GM21360 (cell line): Measurements from ENCODE around the gene FOXP4.

ENCODE experiments used
- ATAC-seq: cut with Tn5 transposase; IDR thresholded peaks from one replicate; pipeline ENCODE4 v1.9.1; 2021; ENCODE audit warnings: mild to moderate bottlenecking, moderate library complexity; ENCODE audit not compliant: unreplicated experiment

FOXP4 gene, protein sequence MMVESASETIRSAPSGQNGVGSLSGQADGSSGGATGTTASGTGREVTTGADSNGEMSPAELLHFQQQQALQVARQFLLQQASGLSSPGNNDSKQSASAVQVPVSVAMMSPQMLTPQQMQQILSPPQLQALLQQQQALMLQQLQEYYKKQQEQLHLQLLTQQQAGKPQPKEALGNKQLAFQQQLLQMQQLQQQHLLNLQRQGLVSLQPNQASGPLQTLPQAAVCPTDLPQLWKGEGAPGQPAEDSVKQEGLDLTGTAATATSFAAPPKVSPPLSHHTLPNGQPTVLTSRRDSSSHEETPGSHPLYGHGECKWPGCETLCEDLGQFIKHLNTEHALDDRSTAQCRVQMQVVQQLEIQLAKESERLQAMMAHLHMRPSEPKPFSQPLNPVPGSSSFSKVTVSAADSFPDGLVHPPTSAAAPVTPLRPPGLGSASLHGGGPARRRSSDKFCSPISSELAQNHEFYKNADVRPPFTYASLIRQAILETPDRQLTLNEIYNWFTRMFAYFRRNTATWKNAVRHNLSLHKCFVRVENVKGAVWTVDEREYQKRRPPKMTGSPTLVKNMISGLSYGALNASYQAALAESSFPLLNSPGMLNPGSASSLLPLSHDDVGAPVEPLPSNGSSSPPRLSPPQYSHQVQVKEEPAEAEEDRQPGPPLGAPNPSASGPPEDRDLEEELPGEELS

DNA sequence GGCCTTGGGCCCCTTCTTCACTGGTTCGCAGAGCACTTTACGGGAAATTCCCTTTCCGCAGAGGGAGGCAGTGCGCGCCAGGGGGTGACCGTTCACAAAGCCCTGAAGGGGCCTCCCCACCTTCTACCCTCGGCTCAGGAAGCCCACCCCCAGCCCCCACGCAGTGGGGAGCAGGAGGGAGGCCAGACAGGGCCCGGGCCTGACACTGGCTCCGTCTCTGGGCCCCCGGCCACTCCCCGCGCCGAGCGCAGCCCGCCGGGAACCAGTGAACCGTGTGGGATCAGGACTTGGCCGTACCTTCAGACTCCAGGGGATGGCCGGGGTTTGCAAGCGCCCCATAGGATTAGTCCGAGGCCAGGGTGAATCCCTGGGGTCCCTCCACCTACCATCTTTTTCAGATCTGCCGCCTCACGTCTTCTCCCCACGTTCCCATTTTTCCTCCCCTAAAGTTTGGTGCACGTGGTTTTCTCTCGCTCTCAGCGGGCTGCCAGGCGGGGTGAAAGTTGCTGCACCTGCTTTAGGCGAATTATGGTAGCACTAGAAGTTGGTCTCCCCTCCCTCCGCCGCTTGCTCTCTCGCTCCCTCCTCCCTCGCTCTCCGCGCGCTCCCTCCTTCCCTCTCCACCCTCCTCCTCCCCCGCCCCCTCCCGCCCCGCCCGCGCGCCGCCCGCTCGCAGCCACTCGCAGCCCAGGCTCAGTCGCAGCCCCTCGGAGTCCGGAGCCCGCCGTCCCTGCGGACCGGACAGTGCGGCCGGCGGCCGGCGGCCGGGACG is at the start of gene FOXP4:
Gene FOXP4 (plus strand): TSS at position 679 of the 772 bp plus-strand sequence. CDS start 19,380 bp downstream, outside the sequence.
- ATAC-seq, result peak; percentile 56

- no peak for ATAC-seq
Measured at GRCh38 chr6:41497573-41497972, 48.6 kb upstream of the FOXP4 start.

DNA sequence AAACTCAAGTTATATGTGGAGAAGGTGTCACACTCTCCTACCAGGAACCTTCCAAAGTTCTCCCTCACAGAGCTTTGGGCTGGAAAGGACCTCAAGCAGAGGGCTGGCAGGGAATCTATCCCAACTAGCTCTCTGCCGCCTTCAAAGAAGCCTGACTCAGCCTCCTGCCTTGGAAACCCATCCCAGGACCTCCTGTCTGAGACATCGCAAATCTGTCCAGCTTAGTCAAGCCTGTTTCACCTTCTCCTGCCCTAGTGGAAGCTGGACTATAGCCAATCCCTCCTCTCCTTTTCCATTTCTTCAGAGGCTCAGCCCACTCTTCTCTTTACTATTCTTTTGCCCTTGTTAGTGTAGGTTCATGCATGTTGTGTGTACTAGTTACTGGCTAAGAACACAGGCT is 48.2 kb upstream of the FOXP4 start:
- ATAC-seq, result no peak

- no peak for ATAC-seq
Measured at GRCh38 chr6:41498968-41499599, 47.1 kb upstream of the FOXP4 start.

DNA sequence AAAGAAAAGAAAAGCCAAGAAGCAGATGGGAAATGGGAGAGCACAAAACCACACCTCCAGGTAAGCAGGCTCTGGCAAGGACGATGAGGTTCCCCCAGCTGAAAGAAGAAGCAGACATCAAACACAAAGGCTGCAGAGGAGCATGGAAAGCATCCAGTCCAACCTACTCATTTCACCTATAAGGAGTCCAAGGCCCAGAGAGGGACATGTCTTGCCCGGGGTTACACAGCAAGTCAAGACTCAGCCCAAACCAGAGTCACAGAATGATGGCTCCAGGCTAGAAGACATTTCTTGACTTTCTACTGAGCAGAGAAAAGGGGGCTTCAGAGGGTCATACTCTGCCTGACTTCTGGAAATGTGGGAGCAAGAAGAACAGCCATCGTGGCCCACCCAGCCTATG is 45.6 kb upstream of the FOXP4 start:
- no peak for ATAC-seq

- no peak for ATAC-seq
Measured at GRCh38 chr6:41502566-41502916, 43.6 kb upstream of the FOXP4 start.

DNA sequence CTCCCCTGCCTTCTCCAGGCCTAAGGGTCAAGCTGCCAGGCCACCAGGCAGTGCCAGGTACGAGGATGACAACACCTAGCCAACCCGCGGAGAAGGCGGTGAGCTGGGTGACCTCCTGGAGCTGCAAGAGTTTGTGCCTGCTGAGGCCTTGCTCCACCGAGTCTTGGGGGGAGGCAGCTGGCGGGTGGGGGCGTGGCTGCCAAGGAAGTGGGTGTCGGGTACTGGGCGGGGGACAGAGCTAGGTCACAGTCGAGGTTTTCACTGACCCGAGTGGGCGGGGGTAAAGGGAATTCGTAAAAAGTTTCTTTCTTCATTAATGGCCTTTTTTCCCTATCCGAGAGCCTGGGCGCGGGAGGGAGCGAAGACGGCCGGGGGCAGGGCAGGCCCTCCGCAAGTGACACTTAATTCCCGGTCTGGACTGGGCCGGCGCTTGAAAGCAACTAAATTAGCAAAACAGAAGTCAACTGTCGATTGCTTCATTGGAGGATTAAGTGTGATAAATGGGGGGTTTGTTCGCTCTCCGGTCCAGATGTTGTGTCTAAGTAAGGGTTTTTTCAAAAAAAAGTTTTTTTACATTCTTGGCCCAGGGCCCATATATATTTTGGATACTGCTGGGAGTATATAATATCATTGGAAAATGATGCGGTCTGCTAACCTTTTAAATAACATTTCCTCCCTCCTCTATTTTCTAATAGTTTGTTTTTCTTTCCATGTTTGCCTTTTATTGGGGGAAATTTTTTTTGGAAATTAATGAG is 43.1 kb upstream of the FOXP4 start:
- no peak for ATAC-seq

DNA sequence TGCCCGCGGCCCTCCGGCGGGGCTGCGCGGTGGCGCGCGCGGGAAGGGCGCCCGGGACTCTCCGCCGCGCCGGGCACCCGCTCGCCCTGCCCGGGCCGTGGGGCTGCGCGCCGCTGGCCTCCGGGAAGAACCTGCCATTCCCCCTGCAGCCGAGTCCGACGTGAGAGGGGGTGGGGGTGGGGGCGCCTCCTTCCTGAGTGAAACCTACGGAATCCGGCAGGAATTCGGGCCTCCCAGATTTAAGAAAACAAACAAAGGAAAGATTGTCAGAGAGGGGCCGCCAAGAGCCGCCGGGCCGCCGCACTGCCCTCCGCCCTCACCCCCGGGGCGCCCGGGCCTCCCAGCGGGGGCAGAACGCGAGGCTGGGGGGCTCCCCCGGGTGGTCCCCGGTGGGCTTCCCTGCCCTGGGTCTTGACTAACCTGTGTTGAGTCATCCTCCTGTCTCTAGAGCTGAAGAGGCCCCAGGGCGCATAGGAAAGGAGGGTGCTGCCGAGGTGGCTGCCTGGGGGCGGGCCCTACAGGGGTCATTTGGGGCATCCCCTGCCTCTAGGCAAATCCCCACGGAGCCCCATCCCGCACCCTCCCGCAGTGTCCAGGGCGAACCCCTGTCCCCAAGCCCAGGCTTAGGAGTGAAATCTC is 42.2 kb upstream of the FOXP4 start:
- no peak for ATAC-seq

DNA sequence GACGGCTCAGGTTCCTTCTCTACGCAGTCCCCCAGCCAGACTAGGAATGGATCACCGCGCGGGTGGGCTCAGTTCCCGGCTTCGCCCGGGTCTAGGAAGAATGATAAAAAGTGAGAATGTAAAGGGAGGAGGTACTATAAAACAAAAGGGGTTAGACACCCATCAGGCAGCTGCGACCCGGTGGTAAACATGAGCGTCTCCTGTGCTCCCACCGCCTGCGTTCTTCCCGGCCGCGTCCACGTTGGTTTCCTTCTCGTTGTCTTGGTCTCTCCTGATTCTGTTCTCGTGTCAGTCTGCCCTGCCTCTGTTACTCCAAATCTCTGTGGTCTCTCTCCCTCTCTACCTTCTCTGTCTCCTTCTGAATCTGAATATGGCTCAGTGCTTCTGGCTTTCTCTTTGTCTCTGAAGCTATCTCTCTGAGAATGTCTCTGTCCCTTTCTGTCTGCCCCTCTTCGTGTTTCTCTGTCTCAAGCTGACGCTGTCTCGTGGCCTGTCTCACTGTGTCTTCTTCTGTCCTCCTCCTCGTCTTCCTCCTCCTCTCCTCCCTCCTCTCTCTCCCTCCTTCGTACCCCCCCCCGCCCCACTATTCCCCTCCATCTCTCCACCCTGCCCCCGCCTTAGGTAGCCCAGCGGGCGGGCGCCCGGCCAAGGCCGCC is 41.6 kb upstream of the FOXP4 start:
- ATAC-seq, result no peak

DNA sequence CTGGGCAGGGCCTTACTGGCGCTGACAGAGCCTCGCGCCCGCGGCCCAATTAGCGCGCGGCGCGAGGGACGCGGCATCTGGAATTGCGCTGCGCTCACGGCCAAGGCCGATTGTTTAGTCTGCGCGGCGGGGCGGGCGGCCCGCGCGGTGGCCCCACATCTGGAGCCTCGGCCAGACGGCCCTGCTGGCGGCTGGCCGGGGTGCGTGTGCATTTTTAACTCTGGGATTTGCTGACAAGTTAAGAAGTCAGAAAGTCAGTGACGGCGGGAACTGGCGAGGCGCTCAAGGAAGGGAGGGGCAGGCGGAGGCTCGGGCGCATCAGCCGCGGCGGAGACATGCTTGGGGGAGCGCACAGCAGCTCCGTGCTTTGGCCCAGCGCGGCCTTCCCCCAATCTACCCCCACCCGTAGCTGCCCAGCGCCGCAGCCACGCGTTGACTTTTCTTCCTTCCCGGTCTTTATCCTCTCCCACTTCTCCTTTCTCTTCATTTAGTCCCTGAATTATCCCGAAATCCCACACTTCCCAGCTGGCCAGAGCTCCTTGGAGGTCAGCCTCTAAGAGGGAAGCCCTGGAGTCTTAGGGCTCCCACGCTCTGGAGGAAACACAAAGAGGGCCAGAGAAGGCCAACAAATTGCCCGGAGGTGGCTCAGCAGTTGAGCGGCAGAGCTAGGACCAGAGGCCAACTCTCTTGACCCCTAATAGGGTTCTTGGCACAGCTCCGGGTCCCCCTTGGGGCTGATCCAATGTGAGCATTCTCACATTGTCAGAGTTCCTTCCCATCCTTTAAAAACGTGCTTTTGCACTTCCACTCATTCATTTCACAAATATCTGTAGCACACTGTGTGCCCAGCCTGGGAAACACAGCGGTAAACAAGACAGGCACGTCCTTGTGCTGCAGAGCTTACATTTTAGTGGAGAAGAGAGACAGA is 40.8 kb upstream of the FOXP4 start:
- no peak for ATAC-seq

GRCh38 chr6:41508479-41508878 is 37.7 kb upstream of the FOXP4 start:
- ATAC-seq, result no peak

DNA sequence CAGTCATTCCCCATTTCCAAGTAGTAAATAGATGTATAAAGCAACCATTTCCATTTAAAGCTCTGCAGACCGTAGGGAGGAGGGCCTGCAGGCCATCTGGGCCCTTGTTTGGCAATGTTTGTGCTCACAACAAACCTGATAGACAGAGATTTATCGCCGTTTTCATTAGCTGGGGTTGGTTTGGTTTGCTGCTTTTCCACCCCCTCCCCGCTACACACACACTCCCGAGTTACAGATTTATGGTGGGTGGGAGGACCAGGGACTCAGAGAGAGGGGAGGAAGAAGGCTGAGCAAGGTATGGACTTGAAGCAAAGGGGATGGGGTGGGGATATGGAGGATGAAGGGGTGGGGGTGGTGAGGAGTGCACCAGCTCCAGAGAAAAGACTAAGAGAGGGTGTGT is 36.6 kb upstream of the FOXP4 start:
- no peak for ATAC-seq

GRCh38 chr6:41511443-41512060 is 34.6 kb upstream of the FOXP4 start:
- ATAC-seq, result no peak

- no peak for ATAC-seq
Measured at GRCh38 chr6:41512146-41512701, 34.0 kb upstream of the FOXP4 start.

DNA sequence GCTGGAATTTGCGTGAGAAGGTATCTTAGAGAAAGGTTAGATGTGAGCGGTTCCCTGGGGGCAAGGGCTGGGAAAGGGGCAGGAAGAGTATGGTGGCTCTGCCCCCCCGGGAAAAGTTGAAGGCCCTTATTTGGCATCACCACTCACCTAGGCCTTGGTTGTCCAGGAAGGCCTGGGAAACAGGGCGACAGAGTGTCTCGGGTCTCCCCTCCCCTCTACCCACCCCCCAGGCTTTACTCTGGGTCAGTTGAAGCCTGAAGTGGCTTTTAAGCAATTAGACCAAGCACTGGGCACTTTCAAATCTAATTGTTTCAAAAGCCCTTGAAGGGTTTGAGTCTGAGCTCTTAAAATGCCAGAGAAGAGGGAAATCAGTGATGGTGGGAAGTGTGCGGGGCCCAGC is 30.2 kb upstream of the FOXP4 start:
- ATAC-seq, result no peak

- ATAC-seq, result no peak
Measured at GRCh38 chr6:41518118-41518517, 28.1 kb upstream of the FOXP4 start.

DNA sequence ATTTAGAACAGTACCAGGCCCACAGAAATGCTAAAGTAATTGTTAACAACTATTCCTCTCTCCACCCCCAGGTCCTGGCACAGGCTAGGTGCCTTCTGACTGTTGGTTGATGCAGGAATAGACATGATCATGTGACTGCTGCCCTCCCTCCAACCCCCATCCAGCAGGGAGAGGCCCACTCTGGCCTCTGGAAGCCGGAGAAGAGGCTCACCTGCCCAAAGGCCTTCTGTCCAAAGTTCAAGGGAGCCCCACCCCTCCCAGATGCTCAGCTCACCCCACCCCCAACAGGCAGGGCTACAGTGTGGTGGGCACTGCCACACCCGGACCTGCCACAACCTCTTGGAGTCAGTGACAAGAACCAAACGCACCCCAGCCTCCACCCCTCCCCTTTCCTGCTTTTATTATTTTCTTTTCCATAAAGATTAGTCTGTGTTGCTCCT is 26.9 kb upstream of the FOXP4 start:
- ATAC-seq, result no peak
